ENCODE results near the gene C11orf24. TPM values are rescaled to one million over a fixed set of nuclear protein-coding genes. Genes with fewer than 3 reads are reported as not detected.

C11orf24 gene
- total RNA-seq (19.2 and 32.0 TPM in 2 replicates), polyA plus RNA-seq (26.6 and 35.3 TPM in 2 replicates)

DNA sequence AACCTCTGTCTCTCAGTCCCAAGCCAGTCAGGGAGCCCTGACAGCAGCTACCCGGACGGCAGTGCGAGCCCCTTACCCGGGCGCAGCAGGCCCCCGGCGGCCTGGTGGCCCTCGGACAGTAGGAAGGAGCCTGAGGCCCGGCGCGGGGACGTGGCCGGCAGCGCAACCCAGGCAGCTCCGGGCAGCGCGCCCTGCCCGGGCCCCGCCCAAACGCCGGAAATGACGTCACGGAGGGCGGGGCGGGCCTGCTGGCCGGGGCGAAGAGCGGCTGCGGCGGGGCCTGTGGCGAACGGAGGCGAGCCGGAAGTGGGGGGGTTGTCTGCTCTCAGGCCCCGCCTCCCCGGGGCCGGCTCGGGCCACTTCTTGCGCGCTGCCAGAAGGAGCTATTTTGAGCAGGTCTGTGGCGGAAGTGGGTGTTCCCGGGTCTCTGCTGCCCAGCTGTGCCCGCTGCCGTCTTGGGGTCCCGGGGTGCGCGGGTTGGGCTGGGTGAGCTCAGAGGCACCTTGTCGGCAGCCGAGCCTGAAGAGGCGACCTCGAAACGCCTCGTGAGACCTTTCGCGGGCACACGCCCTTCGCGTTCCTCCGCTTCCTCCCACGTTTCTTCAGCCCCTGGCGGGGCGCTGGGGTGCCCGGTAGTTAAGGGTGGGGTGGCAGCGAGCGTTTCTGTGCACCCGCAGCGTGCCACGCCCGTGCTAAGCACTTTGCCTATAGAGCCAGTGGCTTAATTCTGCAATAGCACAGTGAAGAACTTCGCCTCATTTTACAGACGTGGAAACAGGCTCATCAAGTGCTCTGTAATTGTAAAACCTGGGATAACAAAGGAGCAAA lies at the start of gene C11orf24:
C11orf24 (minus strand) TSS at position 193 of the 828 bp plus-strand sequence. CDS start 8,206 bp downstream, outside the sequence.
- Histone ChIP-seq H3K36me3 (peaks cover under 1% of the 10 kb centered on the region), H3K4me3 (peak within 1 kb of the TSS; percentile 89), H3K9me3 (ENCODE audit: low read depth) (no peaks in the 10 kb centered on the region), H3K27me3 (no peaks in the 10 kb centered on the region), H3K27ac (peak within 1 kb of the TSS; percentile 92), H3K4me1 (ENCODE audit: low read depth) (peaks cover 6% of the 10 kb centered on the region)
- TF ChIP-seq, protein P1, sequence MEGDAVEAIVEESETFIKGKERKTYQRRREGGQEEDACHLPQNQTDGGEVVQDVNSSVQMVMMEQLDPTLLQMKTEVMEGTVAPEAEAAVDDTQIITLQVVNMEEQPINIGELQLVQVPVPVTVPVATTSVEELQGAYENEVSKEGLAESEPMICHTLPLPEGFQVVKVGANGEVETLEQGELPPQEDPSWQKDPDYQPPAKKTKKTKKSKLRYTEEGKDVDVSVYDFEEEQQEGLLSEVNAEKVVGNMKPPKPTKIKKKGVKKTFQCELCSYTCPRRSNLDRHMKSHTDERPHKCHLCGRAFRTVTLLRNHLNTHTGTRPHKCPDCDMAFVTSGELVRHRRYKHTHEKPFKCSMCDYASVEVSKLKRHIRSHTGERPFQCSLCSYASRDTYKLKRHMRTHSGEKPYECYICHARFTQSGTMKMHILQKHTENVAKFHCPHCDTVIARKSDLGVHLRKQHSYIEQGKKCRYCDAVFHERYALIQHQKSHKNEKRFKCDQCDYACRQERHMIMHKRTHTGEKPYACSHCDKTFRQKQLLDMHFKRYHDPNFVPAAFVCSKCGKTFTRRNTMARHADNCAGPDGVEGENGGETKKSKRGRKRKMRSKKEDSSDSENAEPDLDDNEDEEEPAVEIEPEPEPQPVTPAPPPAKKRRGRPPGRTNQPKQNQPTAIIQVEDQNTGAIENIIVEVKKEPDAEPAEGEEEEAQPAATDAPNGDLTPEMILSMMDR (IDR thresholded peaks at IDR 0.05; ENCODE audit: low read depth, low read length) = no peak
- DNase-seq (ENCODE audit: low read depth in 1 of 2, low spot score in 1 of 2) = peak; percentile 97 to 98

GRCh38 chr11:68317147-68317785 lies 45.5 kb upstream of the C11orf24 start:
- Histone ChIP-seq H3K4me1 (ENCODE audit: low read depth) (peaks cover 15% of the 10 kb centered on the region), H3K27me3 (no peaks in the 10 kb centered on the region), H3K9me3 (ENCODE audit: low read depth) (no peaks in the 10 kb centered on the region), H3K36me3 (no peaks in the 10 kb centered on the region), H3K4me3 (no peak overlapping the region), H3K27ac (no peak overlapping the region)
- TF ChIP-seq, protein P1 (IDR thresholded peaks at IDR 0.05; ENCODE audit: low read depth, low read length) = no peak
- no peak for DNase-seq (ENCODE audit: low read depth in 1 of 2, low spot score in 1 of 2)

GRCh38 chr11:68315171-68315920 lies 43.6 kb upstream of the C11orf24 start:
- TF ChIP-seq, protein P1 (IDR thresholded peaks at IDR 0.05; ENCODE audit: low read depth, low read length) = no peak
- H3K36me3 ChIP-seq = no peaks in the 10 kb centered on the region
- no peaks in the 10 kb centered on the region for H3K27me3 ChIP-seq
- H3K4me1 ChIP-seq (ENCODE audit: low read depth) = peaks cover 15% of the 10 kb centered on the region
- H3K4me3 ChIP-seq = no peak overlapping the region
- DNase-seq (ENCODE audit: low read depth in 1 of 2, low spot score in 1 of 2) = peak in 1 of 2 donors; percentile 26
- H3K27ac ChIP-seq = peak overlapping the region; percentile 52
- H3K9me3 ChIP-seq (ENCODE audit: low read depth) = no peaks in the 10 kb centered on the region

DNA sequence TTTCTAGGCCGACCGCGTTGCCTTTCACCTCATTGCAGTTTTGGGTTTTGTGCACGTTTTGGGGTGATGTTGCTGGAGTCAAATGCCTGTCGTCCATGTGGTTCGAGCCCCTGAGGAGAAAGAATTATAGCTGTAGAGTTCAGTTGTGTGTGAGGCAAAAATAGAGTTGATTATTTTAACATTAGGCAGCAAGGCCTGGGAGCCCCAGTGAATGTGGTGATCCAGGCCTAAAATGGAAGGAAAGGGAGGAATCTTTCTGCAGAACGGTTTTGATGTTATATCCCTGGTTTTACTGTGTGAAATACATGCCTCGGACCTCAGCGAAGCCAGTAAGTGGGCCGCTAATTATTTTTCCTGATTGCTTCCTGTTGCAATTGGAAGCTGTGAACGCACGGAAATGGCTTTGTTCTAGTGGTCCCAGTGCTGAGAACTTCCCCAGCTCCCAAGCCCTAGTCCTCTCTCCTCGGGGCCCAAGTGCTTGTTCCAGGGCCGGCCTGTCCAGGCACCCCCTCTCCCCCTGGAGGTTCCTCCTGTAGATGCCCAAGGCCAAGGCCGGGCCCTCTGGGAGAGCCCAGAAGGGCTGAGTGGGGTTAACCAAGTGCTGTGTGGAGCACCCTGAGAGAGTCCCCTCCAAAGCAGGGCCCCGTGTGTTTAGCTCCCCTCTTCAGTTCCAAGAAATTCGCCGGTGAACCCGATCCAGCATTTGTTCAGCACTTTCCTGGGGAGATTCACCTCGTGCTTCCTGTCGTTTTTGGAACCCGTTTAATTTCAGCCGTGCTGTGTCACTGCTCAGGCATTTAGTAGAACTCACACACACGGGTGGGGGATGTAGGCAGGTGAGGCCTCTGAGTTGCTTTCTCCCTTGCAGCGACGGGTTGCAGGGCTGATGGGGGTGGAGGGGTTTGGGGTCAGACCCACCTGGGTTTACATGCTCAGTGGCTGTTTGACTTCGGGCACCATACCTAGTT lies 42.7 kb upstream of the C11orf24 start:
- no peaks in the 10 kb centered on the region for H3K27me3 ChIP-seq
- H3K27ac ChIP-seq = peak overlapping the region; percentile 52
- TF ChIP-seq, protein P1 (IDR thresholded peaks at IDR 0.05; ENCODE audit: low read depth, low read length) = no peak
- no peaks in the 10 kb centered on the region for H3K36me3 ChIP-seq
- peak; percentile 19 to 38 for DNase-seq (ENCODE audit: low read depth in 1 of 2, low spot score in 1 of 2)
- peaks cover 21% of the 10 kb centered on the region for H3K4me1 ChIP-seq (ENCODE audit: low read depth)
- H3K4me3 ChIP-seq = peak overlapping the region; percentile 69
- no peaks in the 10 kb centered on the region for H3K9me3 ChIP-seq (ENCODE audit: low read depth)
